OCI-LY3 (cell line): Measurements from ENCODE around the gene PLCXD1.

ENCODE experiments used
- H2AFZ ChIP-seq: fragments of 200-600, 300-600 bp; shearing (Covaris generic); 2 replicates; pipeline ENCODE4 v1.6.0; 2014; ENCODE audit warnings: antibody characterized with exemption, low read depth, low read length
- H3K27ac ChIP-seq: fragments of 200-600, 300-600 bp; sonication (generic); 2 replicates; pipeline ENCODE4 v1.5.1; 2014; ENCODE audit warnings: mild to moderate bottlenecking, low read length, moderate library complexity, mixed read lengths
- H3K27me3 ChIP-seq: fragments of 200-600, 300-600 bp; sonication (generic); 2 replicates; pipeline ENCODE4 v1.6.1; 2014; ENCODE audit warnings: low read depth, low read length, mixed read lengths
- H3K36me3 ChIP-seq: fragments of 200-600, 300-600 bp; sonication (generic); replicated peaks from 2 replicates; pipeline ENCODE3; 2014; ENCODE audit warnings: low read depth, low read length, mixed read lengths
- H3K4me1 ChIP-seq: fragments of 300-600, 200-600 bp; sonication (generic); 2 replicates; pipeline ENCODE4 v1.6.1; 2014; ENCODE audit warnings: low read length, mixed read lengths
- H3K4me2 ChIP-seq: fragments of 200-600, 300-600 bp; sonication (generic); 2 replicates; pipeline ENCODE4 v1.6.1; 2014; ENCODE audit warnings: low read length, mixed read lengths
- H3K4me3 ChIP-seq: fragments of 300-600, 200-600 bp; sonication (generic); 2 replicates; pipeline ENCODE4 v1.5.1; 2014; ENCODE audit warnings: antibody characterized with exemption, mild to moderate bottlenecking, low read length, moderate library complexity
- H3K79me2 ChIP-seq: fragments of 300-600, 200-600 bp; shearing (Covaris generic); 2 replicates; pipeline ENCODE4 v1.6.1; 2014; ENCODE audit warnings: mild to moderate bottlenecking, low read length, mixed read lengths
- H3K9ac ChIP-seq: fragments of 300-600, 200-600 bp; shearing (Covaris generic); 2 replicates; pipeline ENCODE4 v1.6.0; 2014; ENCODE audit warnings: mild to moderate bottlenecking, low read length, moderate library complexity
- H3K9me3 ChIP-seq: fragments of 200-600, 300-600 bp; shearing (Covaris generic); 2 replicates; pipeline ENCODE4 v1.6.1; 2014; ENCODE audit warnings: low read length, mixed read lengths; ENCODE audit not compliant: insufficient read depth
- H4K20me1 ChIP-seq: fragments of 200-600, 300-600 bp; sonication (generic); 2 replicates; pipeline ENCODE4 v1.6.1; 2016; ENCODE audit warnings: low read length, mixed read lengths; ENCODE audit not compliant: insufficient read depth
- EZH2phosphoT487 ChIP-seq: fragments of 200-600 bp; shearing (Covaris generic); IDR thresholded peaks from 2 replicates; pipeline ENCODE4 v1.6.1; 2018; ENCODE audit warnings: antibody characterized with exemption, mixed run types, low read depth
- TF ChIP-seq, protein P1 (sequence below): fragments of 200-600, 300-600 bp; sonication (generic); IDR thresholded peaks from 2 replicates; pipeline ENCODE4 v1.5.1; 2014; ENCODE audit warnings: antibody characterized with exemption, low read length, low read depth

Gene PLCXD1

DNA sequence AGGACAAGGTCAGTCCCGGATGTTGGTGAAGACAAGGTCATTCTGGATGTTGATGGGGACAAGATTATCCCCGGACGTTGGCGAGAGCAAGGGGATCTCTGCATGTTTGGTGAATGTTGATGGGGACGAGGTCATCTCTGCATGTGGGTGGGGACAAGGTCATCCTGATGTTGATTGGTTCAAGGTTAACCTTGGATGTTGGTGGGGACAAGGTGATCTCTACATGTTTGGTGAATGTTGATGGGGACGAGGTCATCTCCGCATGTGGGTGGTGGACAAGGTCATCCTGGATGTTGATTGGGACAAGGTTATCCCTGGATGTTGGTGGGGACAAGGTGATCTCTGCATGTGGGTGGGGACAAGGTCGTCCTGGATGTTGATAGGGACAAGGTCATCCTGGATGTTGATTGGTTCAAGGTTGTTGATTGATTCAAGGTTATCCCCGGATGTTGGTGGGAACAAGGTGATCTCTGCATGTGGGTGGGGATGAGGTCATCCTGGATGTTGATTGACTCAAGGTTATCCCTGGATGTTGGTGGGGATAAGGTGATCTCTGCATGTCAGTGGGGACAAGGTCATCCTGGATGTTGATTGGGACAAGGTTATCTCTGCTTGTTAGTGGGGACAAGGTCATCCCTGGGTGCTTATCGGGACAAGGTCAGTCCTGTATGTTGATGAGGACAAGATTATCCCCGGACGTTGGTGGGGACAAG is 28.8 kb upstream of the PLCXD1 start:
- TF ChIP-seq EZH2phosphoT487 = no peak
- TF ChIP-seq, protein P1, sequence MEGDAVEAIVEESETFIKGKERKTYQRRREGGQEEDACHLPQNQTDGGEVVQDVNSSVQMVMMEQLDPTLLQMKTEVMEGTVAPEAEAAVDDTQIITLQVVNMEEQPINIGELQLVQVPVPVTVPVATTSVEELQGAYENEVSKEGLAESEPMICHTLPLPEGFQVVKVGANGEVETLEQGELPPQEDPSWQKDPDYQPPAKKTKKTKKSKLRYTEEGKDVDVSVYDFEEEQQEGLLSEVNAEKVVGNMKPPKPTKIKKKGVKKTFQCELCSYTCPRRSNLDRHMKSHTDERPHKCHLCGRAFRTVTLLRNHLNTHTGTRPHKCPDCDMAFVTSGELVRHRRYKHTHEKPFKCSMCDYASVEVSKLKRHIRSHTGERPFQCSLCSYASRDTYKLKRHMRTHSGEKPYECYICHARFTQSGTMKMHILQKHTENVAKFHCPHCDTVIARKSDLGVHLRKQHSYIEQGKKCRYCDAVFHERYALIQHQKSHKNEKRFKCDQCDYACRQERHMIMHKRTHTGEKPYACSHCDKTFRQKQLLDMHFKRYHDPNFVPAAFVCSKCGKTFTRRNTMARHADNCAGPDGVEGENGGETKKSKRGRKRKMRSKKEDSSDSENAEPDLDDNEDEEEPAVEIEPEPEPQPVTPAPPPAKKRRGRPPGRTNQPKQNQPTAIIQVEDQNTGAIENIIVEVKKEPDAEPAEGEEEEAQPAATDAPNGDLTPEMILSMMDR = no peak

DNA sequence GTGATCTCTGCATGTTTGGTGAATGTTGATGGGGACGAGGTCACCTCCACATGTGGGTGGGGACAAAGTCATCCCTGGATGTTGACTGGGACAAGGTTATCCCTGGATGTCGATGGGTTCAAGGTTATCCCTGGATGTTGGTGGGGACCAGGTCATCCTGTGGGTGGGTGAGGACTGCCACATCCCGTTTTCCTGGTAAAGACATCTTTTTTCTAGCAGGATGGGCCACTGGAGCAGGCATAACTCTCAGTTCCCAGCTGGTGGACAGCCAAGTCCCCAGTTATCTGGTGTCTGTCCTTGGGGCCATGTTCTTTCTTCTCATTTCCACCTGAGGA is 28.3 kb upstream of the PLCXD1 start:
- no peak overlapping the region for H3K27ac ChIP-seq
- no peaks in the 10 kb centered on the region for H4K20me1 ChIP-seq
- no peaks in the 10 kb centered on the region for H3K9me3 ChIP-seq

More for the DNA sequence above, 28.8 kb upstream of the PLCXD1 start:
- Histone ChIP-seq H3K4me3 (no peak overlapping the region), H3K36me3 (no peaks in the 10 kb centered on the region), H3K9ac (no peak overlapping the region), H4K20me1 (no peaks in the 10 kb centered on the region), H3K4me1 (peaks cover 14% of the 10 kb centered on the region; the same call in 1 of the 2 replicates), H3K9me3 (no peaks in the 10 kb centered on the region), H3K27ac (no peak overlapping the region), H3K27me3 (no peaks in the 10 kb centered on the region), H3K4me2 (peak overlapping the region; percentile 79; the same call in 1 of the 2 replicates), H2AFZ (no peak overlapping the region), H3K79me2 (no peaks in the 10 kb centered on the region)

DNA sequence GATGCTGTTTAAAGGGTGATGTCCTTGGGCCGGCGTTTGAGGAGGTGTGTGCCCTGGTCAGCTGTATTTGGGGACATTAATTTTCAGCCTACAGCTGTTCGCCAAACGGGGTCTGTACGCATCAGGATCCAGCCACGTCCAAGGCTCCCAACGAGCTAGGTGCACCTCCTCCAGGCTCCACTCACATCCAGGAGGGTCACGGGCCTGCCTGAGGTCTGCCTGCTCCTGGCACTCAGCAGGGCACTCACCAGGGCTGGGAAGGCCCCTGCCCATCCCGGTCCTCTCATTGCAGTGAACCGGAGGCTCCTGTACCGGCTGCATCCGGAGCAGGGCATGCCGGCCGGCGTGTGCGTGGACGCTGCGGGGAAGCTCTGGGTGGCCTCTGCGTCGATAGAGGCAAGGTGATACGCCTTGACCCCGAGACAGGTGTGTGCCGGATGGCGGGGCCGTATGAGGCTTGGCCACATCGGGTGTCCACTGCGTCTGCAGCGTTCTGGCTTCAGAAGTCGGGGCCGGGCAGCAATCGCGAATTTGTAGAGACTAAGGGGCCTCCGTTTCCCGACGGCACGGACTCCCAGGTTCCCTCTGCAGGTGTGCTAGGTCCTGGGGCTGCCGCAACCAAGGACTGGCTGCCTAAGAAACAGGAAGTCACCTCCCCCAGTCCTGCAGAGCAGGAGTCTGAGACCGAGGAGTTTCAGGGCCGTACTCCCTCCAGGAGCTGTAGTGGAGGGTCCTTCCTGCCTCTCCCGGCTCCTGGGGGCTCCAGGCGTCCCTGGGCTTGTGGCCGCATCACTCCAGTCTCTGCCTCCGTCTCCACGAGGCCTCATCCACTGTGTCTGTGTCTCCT is 27.5 kb upstream of the PLCXD1 start:
- Histone ChIP-seq H3K9me3 (no peaks in the 10 kb centered on the region), H2AFZ (no peak overlapping the region), H3K27me3 (no peaks in the 10 kb centered on the region), H3K4me3 (no peak overlapping the region), H3K79me2 (no peaks in the 10 kb centered on the region), H4K20me1 (no peaks in the 10 kb centered on the region), H3K4me2 (no peak overlapping the region), H3K27ac (no peak overlapping the region), H3K36me3 (no peaks in the 10 kb centered on the region), H3K9ac (no peak overlapping the region), H3K4me1 (peaks cover 14% of the 10 kb centered on the region; the same call in 1 of the 2 replicates)
- TF ChIP-seq, protein P1 = no peak
- no peak for TF ChIP-seq EZH2phosphoT487

More for the DNA sequence above, 28.3 kb upstream of the PLCXD1 start:
- Histone ChIP-seq H3K4me1 (peaks cover 14% of the 10 kb centered on the region; the same call in 1 of the 2 replicates), H3K36me3 (no peaks in the 10 kb centered on the region), H2AFZ (no peak overlapping the region), H3K4me3 (no peak overlapping the region), H3K79me2 (no peaks in the 10 kb centered on the region), H3K9ac (no peak overlapping the region), H3K4me2 (no peak overlapping the region), H3K27me3 (no peaks in the 10 kb centered on the region)
- TF ChIP-seq, protein P1 = no peak
- no peak for TF ChIP-seq EZH2phosphoT487

DNA sequence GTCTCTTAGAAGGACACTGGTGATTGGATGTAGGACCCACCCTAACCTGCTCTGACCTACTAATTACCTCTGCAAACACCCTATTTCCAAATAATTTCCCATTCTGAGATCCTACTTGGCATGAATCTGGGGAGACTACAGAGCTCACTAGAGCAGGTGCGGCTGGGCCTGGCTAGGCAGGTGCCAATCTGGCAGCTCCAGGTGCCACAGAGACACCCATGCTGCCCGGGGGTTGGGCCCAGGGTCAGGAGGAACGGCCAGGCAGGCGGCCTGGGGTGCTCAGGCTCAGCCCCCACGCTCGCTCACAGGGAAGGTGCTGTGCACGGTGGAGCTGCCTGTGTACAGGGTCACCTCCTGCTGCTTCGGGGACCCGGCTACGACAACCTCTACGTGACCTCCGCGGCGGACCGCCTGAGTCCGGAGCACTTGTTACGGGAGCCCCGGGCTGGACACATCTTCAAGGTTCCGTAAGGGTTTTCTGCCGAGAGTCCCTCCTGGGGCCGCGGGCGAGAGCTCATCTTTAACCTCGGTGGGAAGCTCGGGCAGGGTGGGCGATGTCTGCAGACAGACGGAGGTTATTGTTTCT is 26.5 kb upstream of the PLCXD1 start:
- no peaks in the 10 kb centered on the region for H3K27me3 ChIP-seq

More for the DNA sequence above, 26.5 kb upstream of the PLCXD1 start:
- Histone ChIP-seq H3K9ac (no peak overlapping the region), H3K4me3 (no peak overlapping the region), H3K4me1 (peaks cover 17% of the 10 kb centered on the region; the same call in 1 of the 2 replicates), H3K36me3 (no peaks in the 10 kb centered on the region), H3K4me2 (no peak overlapping the region), H2AFZ (no peak overlapping the region), H3K27ac (no peak overlapping the region), H4K20me1 (no peaks in the 10 kb centered on the region), H3K79me2 (no peaks in the 10 kb centered on the region), H3K9me3 (no peaks in the 10 kb centered on the region)
- TF ChIP-seq EZH2phosphoT487 = no peak
- TF ChIP-seq, protein P1 = no peak
